Activated naive CD4-positive, alpha-beta T cell treated with anti-CD3 and anti-CD28 coated beads, Interleukin-2, amount 50 U/mL, for 24 hours (primary cell): ENCODE data around the gene MAP2K5.

Source experiments
- H3K27ac Mint-ChIP-seq: one replicate; pipeline ENCODE4 v1.8.0; 2021; ENCODE audit warnings: mild to moderate bottlenecking, mixed read lengths
- H3K27me3 Mint-ChIP-seq: one replicate; pipeline ENCODE4 v1.8.0; 2021; ENCODE audit warnings: mixed read lengths
- H3K36me3 Mint-ChIP-seq: one replicate; pipeline ENCODE4 v1.8.0; 2021; ENCODE audit warnings: mixed read lengths
- H3K4me1 Mint-ChIP-seq: one replicate; pipeline ENCODE4 v1.8.0; 2021; ENCODE audit warnings: mixed read lengths
- H3K4me3 Mint-ChIP-seq: one replicate; pipeline ENCODE4 v1.8.0; 2021; ENCODE audit warnings: mild to moderate bottlenecking, mixed read lengths
- H3K9me3 Mint-ChIP-seq: one replicate; pipeline ENCODE4 v1.8.0; 2021; ENCODE audit warnings: mixed read lengths

Gene MAP2K5

GRCh38 chr15:67841513-67841762 is 298.9 kb downstream of the MAP2K5 start:
- Mint-ChIP-seq H3K9me3 (no peaks in the 10 kb centered on the region), H3K36me3 (no peaks in the 10 kb centered on the region), H3K4me1 (peaks cover 25% of the 10 kb centered on the region), H3K27ac (peak overlapping the region; percentile 89), H3K4me3 (peak overlapping the region; percentile 97), H3K27me3 (peaks cover under 1% of the 10 kb centered on the region)

DNA sequence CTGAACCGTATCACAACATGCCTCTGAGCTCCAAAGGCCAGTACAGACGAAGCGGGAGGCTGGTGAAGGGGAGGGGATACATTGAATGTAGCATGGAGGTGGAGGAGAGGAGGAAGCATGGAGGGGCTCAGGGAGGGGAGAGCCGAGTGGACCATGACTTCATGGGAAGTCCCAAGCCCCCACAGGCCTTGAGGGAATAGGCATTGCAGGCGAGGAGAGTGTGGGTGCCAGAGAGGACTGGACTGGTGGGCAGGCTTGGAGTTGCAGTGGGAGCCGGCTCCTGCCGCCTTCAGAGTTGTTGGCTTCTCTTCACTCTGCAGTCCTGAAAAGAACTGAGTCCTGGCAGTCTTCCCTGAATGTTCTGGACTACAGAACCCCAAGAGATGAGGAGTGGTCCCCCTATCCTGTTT is 300.6 kb downstream of the MAP2K5 start:
- Mint-ChIP-seq H3K36me3 (no peaks in the 10 kb centered on the region), H3K27me3 (no peaks in the 10 kb centered on the region), H3K27ac (no peak overlapping the region), H3K9me3 (no peaks in the 10 kb centered on the region), H3K4me1 (peaks cover 23% of the 10 kb centered on the region), H3K4me3 (no peak overlapping the region)

DNA sequence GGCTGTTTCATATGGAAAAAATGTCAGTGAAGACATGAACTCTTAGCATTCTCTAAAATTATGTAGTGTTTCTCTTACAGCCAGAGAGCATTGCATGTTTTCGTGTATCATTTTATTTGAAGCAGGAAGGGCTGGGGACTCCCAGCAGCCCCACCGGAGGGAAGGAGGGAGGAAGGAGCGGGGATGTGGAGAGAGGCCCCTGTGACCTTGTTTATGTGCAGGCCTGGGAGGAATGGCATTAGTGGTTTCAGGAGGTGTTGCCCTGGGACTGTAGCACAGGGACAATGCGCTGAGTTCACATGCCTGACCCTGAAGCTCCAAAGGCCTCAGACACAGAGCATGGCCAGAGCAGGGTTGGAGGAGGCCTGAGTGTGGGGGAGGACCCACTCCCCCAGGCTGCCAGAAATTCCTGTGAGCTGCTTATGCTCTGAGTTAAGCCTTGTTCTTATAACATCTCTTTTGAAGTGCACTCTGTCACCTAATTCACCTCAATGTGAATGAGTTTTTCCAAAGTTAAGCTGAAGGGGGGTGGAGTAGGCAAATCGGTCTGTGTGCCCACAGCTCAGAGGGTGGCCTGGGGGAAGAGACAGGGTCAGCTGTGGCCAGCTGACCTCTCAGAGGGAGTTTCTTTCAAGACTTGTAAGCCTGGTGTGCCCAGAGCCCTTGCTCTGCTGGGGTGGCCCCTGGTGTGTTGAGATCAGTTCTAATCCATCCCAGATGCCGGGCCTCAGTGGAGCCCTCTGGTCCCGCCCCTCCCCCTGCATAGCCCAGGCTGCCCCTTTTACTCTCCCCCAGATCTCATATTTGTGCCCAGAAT is 301.3 kb downstream of the MAP2K5 start:
- Mint-ChIP-seq H3K36me3 (no peaks in the 10 kb centered on the region), H3K9me3 (no peaks in the 10 kb centered on the region), H3K4me1 (peaks cover 17% of the 10 kb centered on the region), H3K4me3 (no peak overlapping the region), H3K27me3 (no peaks in the 10 kb centered on the region), H3K27ac (peak overlapping the region; percentile 31)

GRCh38 chr15:67845974-67846373 is 303.5 kb downstream of the MAP2K5 start:
- Mint-ChIP-seq H3K4me1 (peaks cover 7% of the 10 kb centered on the region), H3K27me3 (no peaks in the 10 kb centered on the region), H3K9me3 (no peaks in the 10 kb centered on the region), H3K27ac (no peak overlapping the region), H3K4me3 (no peak overlapping the region), H3K36me3 (no peaks in the 10 kb centered on the region)

- H3K4me3 Mint-ChIP-seq = no peak overlapping the region
- no peak overlapping the region for H3K27ac Mint-ChIP-seq
- no peaks in the 10 kb centered on the region for H3K9me3 Mint-ChIP-seq
- H3K27me3 Mint-ChIP-seq = peaks cover 3% of the 10 kb centered on the region
- peaks cover 1% of the 10 kb centered on the region for H3K36me3 Mint-ChIP-seq
- H3K4me1 Mint-ChIP-seq = peaks cover 4% of the 10 kb centered on the region
Measured at GRCh38 chr15:67849538-67849937, 307.0 kb downstream of the MAP2K5 start.

- Mint-ChIP-seq H3K27ac (no peak overlapping the region), H3K27me3 (peaks cover 3% of the 10 kb centered on the region), H3K9me3 (no peaks in the 10 kb centered on the region), H3K4me3 (no peak overlapping the region), H3K4me1 (peaks cover 4% of the 10 kb centered on the region), H3K36me3 (peaks cover 1% of the 10 kb centered on the region)
Measured at GRCh38 chr15:67850336-67850735, 307.8 kb downstream of the MAP2K5 start.

GRCh38 chr15:67850994-67851571 is 308.6 kb downstream of the MAP2K5 start:
- no peak overlapping the region for H3K27ac Mint-ChIP-seq
- H3K9me3 Mint-ChIP-seq = no peaks in the 10 kb centered on the region
- H3K36me3 Mint-ChIP-seq = peaks cover 1% of the 10 kb centered on the region
- peaks cover 9% of the 10 kb centered on the region for H3K4me1 Mint-ChIP-seq
- H3K27me3 Mint-ChIP-seq = peaks cover 3% of the 10 kb centered on the region
- H3K4me3 Mint-ChIP-seq = no peak overlapping the region

GRCh38 chr15:67852418-67852817 is 309.9 kb downstream of the MAP2K5 start:
- H3K4me3 Mint-ChIP-seq = no peak overlapping the region
- H3K36me3 Mint-ChIP-seq = peaks cover 1% of the 10 kb centered on the region
- peaks cover 3% of the 10 kb centered on the region for H3K27me3 Mint-ChIP-seq
- peaks cover 11% of the 10 kb centered on the region for H3K4me1 Mint-ChIP-seq
- no peak overlapping the region for H3K27ac Mint-ChIP-seq
- H3K9me3 Mint-ChIP-seq = no peaks in the 10 kb centered on the region

- Mint-ChIP-seq H3K36me3 (peaks cover 1% of the 10 kb centered on the region), H3K4me3 (no peak overlapping the region), H3K4me1 (peaks cover 11% of the 10 kb centered on the region), H3K9me3 (no peaks in the 10 kb centered on the region), H3K27me3 (peaks cover 3% of the 10 kb centered on the region), H3K27ac (no peak overlapping the region)
Measured at GRCh38 chr15:67853454-67853853, 311.0 kb downstream of the MAP2K5 start.

DNA sequence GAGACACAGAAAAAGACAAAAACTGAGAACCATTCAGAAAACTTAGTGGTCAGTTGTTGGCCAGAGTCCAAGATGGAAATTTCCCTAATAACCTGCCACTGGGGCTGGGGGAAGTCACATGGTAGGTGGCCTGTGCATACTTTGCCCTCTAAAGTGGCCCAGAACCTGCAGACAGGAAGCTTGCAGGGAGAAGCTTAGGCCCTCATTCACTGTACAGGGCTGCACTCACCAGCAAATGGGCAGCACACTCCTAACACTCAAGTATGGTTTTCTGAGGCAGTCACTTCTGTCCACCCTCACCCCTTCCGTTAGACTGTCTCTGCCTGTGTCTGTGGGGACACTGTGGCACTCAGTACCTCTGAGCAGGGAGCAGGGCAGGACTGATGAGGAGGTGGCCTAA is 311.9 kb downstream of the MAP2K5 start:
- H3K4me3 Mint-ChIP-seq = no peak overlapping the region
- H3K4me1 Mint-ChIP-seq = peaks cover 11% of the 10 kb centered on the region
- H3K9me3 Mint-ChIP-seq = no peaks in the 10 kb centered on the region
- H3K27ac Mint-ChIP-seq = no peak overlapping the region
- H3K36me3 Mint-ChIP-seq = peaks cover 1% of the 10 kb centered on the region
- peaks cover 3% of the 10 kb centered on the region for H3K27me3 Mint-ChIP-seq

GRCh38 chr15:67855842-67856241 is 313.3 kb downstream of the MAP2K5 start:
- Mint-ChIP-seq H3K9me3 (no peaks in the 10 kb centered on the region), H3K4me1 (peaks cover 11% of the 10 kb centered on the region), H3K27me3 (peaks cover 3% of the 10 kb centered on the region), H3K27ac (peak overlapping the region; percentile 11), H3K36me3 (peaks cover 1% of the 10 kb centered on the region), H3K4me3 (no peak overlapping the region)
